Germinal center (tissue), 1 donor: Measurements from ENCODE around the gene EFCAB8.
"Not testable (repeated sequence)": the region's sequence is repeated elsewhere in the genome, so short reads cannot be mapped to it uniquely, and the experiment has no call there.

Experiments
- DNase-seq: peaks from one replicate; pipeline ENCODE4 v3.0.0; 2012; ENCODE audit warnings: mixed read lengths, low spot score

EFCAB8 gene

DNA sequence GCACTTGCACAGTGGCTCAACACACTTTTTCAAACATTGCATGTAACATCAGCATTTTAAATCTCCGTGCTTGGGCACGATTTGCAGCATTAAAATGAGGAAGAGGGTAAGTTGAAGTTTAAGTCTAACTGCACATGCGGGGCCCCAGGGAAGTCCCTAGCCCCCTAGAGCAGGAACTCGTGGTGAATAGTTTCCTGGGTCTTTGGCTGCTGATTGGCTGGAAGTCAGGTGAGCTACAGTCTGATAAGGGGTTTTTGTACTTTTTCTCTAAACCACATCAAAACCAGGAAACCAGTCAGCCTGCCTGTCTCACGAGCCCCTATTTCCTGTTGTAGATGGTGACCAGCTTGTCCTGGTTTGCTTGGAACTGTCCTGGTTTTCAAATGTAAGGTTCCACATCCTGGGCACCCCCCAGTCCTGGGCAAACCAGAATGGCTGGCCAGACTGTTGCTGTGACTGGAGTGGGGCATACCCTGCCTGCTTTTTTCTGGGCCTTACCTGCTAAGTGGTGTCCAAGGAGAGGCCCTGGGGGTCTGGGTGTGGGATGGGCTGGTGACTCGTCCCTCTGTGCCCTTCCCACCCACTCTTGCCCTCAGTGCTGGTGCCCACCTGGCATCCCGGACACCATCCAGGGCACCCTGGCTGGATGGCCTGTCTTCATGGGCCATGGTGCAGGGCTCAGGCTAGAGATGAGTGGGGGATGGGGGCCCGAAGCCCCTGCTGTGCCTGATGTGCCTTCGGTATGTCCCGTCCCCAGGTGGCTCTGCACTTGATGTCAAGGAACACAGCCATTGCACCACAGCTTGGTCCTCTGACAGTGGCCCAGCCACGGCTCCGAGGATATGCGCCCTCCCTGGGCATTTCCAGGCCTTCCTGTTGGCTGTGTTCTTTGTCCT lies 113.7 kb downstream of the EFCAB8 start:
- peak; percentile 79 for DNase-seq

- DNase-seq, result no peak
These were observed 114.5 kb downstream of the EFCAB8 start for GRCh38 chr20:32973077-32973717.

DNA sequence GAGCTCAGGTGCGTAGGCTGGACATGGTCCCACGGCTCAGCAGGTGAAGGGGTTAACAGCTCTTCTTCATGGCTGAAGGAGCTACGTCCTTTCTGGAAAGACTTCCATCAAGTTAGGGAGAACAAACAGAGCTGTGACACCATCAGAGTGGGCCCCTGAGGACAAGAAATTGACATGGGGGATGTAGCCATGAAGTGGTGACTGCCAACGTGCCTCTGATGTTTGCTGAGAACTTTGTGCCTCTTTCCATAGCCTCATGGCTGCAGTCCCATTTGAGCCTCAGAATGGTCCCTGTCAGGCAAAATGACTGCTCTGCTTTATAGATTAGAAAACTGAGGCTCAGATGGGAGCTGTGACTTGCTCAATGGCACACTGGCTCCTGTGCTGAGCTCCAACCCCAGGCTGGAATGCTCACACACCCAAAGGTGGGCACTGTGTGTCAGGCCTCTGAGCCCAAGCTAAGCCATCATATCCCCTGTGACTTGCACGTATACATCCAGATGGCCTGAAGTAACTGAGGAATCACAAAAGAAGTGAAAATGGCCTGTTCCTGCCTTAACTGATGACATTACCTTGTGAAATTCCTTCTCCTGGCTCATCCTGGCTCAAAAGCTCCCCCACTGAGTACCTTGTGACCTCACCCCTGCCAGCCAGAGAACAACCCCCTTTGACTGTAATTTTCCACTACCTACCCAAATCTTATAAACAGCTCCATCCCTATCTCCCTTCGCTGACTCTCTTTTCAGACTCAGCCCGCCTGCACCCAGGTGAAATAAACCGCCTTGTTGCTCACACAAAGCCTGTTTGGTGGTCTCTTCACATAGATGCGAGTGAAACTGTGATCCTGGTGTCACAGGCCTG lies 115.7 kb downstream of the EFCAB8 start:
- not testable (repeated sequence) for DNase-seq

DNA sequence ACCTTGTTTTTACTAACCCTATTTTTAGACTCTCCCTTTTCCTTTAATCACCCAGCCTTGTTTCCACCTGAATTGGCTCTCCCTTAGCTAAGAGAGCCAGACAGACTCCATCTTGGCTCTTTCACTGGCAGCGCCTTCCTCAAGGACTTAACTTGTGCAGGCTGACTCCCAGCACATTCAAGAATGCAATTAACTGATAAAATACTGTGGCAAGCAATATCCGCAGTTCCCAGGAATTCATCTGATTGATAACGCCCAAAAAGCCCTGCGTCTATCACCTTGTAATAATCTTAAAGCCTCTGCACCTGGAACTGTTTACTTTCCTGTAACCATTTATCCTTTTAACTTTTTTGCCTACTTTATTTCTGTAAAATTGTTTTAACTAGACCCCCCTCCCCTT lies 116.4 kb downstream of the EFCAB8 start:
- not testable (repeated sequence) for DNase-seq

GRCh38 chr20:32975698-32976674 lies 117.3 kb downstream of the EFCAB8 start:
- no peak for DNase-seq

GRCh38 chr20:32976746-32977145 lies 118.0 kb downstream of the EFCAB8 start:
- no peak for DNase-seq

- DNase-seq, result no peak
These were observed 118.7 kb downstream of the EFCAB8 start for GRCh38 chr20:32977281-32978008.

DNA sequence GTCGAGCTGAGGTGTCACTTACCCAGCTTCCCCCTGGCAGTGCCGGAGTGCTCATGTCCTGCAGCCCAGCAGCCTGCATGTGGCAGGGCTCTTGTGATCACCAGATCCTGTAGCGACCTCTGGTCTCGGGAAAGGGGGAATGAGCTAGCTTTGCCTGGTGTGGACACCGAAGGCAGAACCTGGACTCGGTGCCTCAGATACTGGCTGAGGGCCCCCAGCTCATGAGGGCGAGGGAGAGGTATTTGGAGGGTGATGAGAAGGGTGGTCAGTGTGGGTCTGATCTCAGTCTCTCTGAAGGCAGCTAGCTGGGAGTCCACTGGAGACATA lies 119.2 kb downstream of the EFCAB8 start:
- no peak for DNase-seq

DNA sequence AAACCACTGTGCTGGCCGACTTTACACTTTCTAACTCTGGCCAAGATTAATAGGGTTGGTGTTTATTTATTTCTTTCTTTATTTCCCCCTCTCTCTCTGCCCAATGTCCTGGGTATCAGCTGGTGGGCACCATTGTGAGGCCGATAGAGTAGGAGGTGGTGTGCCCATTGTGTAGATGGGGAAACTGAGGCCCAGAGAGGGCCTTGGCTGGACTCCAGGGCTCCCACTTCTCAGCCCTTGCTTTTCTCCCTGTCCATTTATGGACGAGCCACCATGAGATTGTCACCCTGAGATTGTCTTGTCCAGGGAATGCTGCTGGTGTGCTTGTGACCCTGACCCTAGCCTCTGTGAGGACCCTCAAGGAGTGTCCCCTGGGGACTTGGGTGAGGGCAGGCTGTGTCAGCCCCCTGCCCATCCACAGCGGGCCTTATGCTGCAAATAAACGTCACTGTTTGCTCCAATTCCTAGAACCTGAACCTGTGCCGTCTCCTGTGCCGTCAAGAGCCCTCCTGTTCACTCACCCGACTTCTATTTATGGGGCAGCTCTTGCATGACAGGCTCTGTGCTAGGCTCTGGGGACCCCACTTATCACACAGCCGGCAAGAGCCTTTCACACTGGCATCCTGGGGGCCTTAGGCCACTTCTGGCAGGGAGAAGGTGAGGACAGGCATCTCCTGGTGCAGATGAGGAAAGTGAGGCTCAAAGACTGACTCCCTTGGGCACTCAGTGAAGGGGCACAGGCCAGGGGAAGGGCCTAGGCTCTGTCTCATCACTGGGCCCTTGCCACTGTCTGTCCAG lies 120.7 kb downstream of the EFCAB8 start:
- no peak for DNase-seq

- no peak for DNase-seq
These were observed 121.6 kb downstream of the EFCAB8 start for GRCh38 chr20:32980131-32980941.

- no peak for DNase-seq
These were observed 122.3 kb downstream of the EFCAB8 start for GRCh38 chr20:32980990-32981389.

DNA sequence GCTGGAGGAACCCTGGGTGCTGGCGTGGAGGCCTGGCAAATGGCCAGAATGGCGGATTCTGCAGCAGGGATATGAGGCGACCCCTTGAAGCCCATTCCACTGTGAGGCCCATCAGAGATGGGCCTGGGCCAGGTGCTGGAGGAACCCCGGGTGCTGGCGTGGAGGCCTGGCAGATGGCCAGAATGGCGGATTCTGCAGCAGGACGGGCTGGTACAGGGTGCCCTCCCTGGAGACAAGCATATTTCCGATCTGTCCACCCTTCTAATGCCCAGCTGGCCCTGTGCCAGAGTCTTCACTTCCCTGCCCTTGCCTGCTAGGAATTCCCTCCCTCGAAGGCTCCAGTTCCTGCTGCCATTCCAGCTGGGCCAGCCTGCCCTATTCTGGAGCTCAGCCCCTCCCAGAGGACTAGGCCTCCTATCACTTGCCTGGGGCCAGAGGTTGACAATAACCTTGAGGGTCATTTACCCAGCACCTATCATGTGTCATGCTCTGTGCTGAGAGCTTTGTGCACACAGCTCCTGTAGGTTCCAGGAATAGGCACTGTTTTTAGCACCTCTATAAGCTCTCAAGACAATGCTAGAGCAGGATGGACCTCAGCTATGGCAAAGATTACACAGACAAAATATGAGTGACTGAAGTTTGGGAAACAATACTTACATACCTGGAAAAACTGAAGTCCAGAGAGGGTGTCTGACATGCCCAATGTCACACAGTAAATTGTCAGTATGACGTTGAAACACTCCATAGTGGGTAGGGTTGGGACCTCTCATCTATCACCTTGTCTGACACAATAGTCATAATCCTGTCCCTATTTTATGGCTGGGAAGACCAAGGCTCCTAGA lies 124.1 kb downstream of the EFCAB8 start:
- DNase-seq, result no peak

- no peak for DNase-seq
These were observed 124.9 kb downstream of the EFCAB8 start for GRCh38 chr20:32983459-32984112.

DNA sequence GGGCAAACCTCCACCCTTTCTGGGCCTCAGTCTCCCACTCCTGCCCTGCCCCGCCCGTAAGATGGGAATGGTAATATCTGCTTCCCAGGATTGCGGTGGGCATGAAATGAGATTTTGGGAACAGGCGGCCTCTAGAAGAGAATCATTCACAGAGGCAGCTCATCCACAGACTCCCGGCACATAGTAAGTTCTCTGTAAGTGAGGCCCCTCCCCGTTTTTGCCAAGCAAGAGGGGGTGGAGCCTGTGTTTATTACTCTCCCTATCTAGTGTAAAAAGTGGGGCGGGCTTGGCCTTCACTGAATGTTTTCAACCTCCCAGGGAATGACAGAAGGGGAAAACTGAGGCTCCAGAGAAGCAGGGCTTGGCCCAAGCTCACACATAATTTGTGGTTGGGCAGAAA lies 125.5 kb downstream of the EFCAB8 start:
- DNase-seq, result no peak

- no peak for DNase-seq
These were observed 126.1 kb downstream of the EFCAB8 start for GRCh38 chr20:32984631-32985354.

DNA sequence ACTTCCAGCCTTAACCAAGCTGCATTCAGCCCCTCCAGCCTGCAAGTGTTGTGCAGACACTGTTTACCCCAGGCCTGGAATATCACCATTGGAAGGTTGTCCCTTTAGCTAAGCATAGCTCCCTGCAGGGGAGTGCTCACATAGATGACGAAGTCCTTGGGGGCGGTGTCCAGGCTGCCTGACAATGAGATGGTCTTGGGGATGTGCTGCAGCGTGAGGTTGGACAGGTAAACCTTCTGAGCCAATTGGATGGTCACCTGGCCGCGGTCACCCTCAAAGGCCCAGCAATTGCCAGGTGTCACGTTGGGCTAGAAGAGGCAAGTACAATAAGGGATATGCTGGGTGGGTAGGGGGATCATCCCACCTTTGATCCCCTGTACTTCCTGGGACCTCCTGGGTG lies 126.9 kb downstream of the EFCAB8 start:
- no peak for DNase-seq
